GM23338 (cell line): ENCODE measurements around the gene MFSD6L. TPM values are rescaled to one million over a fixed set of nuclear protein-coding genes. Genes with fewer than 3 reads are reported as not detected.

ENCODE experiments used
- ATAC-seq: fragments of 200-7000 bp; cut with Tn5 transposase; 3 replicates; pipeline ENCODE4 v1.9.1; 2020
- DNase-seq: peaks from one replicate; pipeline ENCODE4 v3.0.0-alpha.2; 2015; ENCODE audit warnings: low spot score
- H2AFZ ChIP-seq: fragments of 200-600 bp; sonication (generic); 2 replicates; pipeline ENCODE4 v1.8.0; 2016; ENCODE audit warnings: antibody characterized with exemption, mild to moderate bottlenecking, moderate library complexity
- H3F3A ChIP-seq: fragments of 200-600 bp; sonication (generic); replicated peaks from 2 replicates; pipeline ENCODE4 v1.8.0; 2017; ENCODE audit warnings: antibody characterized with exemption, mixed run types, low read depth
- H3K27ac ChIP-seq: fragments of 200-600 bp; sonication (generic); 2 replicates; pipeline ENCODE4 v1.6.1; 2016; ENCODE audit warnings: low read depth
- H3K27me3 ChIP-seq: fragments of 200-600 bp; sonication (generic); 2 replicates; pipeline ENCODE4 v1.8.0; 2016; ENCODE audit warnings: mild to moderate bottlenecking, mixed run types, moderate library complexity; ENCODE audit not compliant: insufficient read depth
- H3K36me3 ChIP-seq: fragments of 200-600 bp; sonication (generic); 2 replicates; pipeline ENCODE4 v1.8.0; 2016; ENCODE audit warnings: mild to moderate bottlenecking; ENCODE audit not compliant: insufficient read depth
- H3K4me1 ChIP-seq: fragments of 200-600 bp; sonication (generic); 2 replicates; pipeline ENCODE4 v1.8.0; 2016; ENCODE audit warnings: mild to moderate bottlenecking, moderate library complexity; ENCODE audit not compliant: insufficient read depth
- H3K4me2 ChIP-seq: fragments of 200-600 bp; sonication (generic); 2 replicates; pipeline ENCODE4 v1.7.1; 2017; ENCODE audit warnings: mixed run types
- H3K4me3 ChIP-seq: fragments of 200-600 bp; sonication (generic); 2 replicates; pipeline ENCODE4 v1.6.1; 2016; ENCODE audit warnings: mixed run types
- H3K79me2 ChIP-seq: fragments of 200-600 bp; sonication (generic); replicated peaks from 2 replicates; pipeline ENCODE4 v1.8.0; 2017; ENCODE audit warnings: mild to moderate bottlenecking; ENCODE audit not compliant: insufficient read depth
- H3K9me2 ChIP-seq: fragments of 200-600 bp; sonication (generic); 2 replicates; pipeline ENCODE4 v1.8.0; 2017; ENCODE audit not compliant: insufficient read depth
- H4K20me1 ChIP-seq: fragments of 200-600 bp; sonication (generic); replicated peaks from 2 replicates; pipeline ENCODE4 v1.8.0; 2017; ENCODE audit warnings: mild to moderate bottlenecking; ENCODE audit not compliant: insufficient read depth
- H3K27ac Mint-ChIP-seq: 2 replicates; pipeline ENCODE4 v1.8.0; 2020; ENCODE audit warnings: inconsistent platforms, mild to moderate bottlenecking, moderate library complexity, mixed read lengths
- H3K27me3 Mint-ChIP-seq: 3 replicates; pipeline ENCODE4 v1.8.0; 2022; ENCODE audit warnings: low read depth, mild to moderate bottlenecking, moderate library complexity, mixed read lengths, inconsistent platforms; ENCODE audit not compliant: insufficient read depth, poor library complexity
- H3K36me3 Mint-ChIP-seq: 3 replicates; pipeline ENCODE4 v1.8.0; 2021; ENCODE audit warnings: low read depth, mild to moderate bottlenecking, inconsistent platforms, moderate library complexity, mixed read lengths
- H3K4me1 Mint-ChIP-seq: 3 replicates; pipeline ENCODE4 v1.8.0; 2020; ENCODE audit warnings: mild to moderate bottlenecking, inconsistent platforms, mixed read lengths
- H3K4me3 Mint-ChIP-seq: 3 replicates; pipeline ENCODE4 v1.8.0; 2021; ENCODE audit warnings: moderate library complexity, mild to moderate bottlenecking, inconsistent platforms, mixed read lengths
- H3K9me3 Mint-ChIP-seq: 3 replicates; pipeline ENCODE4 v1.8.0; 2020; ENCODE audit warnings: moderate library complexity, mild to moderate bottlenecking, inconsistent platforms, mixed read lengths
- CREB1 ChIP-seq: fragments of 250-450 bp; sonication (Bioruptor Pico); IDR thresholded peaks from 2 replicates; pipeline ENCODE4 v1.5.0; 2020; ENCODE audit warnings: low read depth, mild to moderate bottlenecking, moderate library complexity
- CTCF ChIP-seq, 2 experiments: fragments of 200-600 bp in 1 of 2; sonication (generic) in 1 of 2; conservative IDR thresholded peaks; 2 replicates each; pipeline versions ENCODE4 v1.5.1 to v1.6.1; 2016 to 2017; ENCODE audit warnings: antibody characterized with exemption in 2 of 2, low read depth in 2 of 2, mild to moderate bottlenecking in 2 of 2, moderate library complexity in 1 of 2
- EZH2 ChIP-seq: fragments of 200-600 bp; sonication (generic); IDR thresholded peaks from one replicate; pipeline ENCODE4 v1.8.0; 2017; ENCODE audit warnings: antibody characterized with exemption, mild to moderate bottlenecking, low read depth; ENCODE audit not compliant: unreplicated experiment
- EZH2phosphoT487 ChIP-seq: fragments of 200-600 bp; sonication (generic); IDR thresholded peaks from one replicate; pipeline ENCODE4 v1.8.1; 2018; ENCODE audit warnings: antibody characterized with exemption; ENCODE audit not compliant: unreplicated experiment
- JUNB ChIP-seq: IDR thresholded peaks from one replicate; pipeline ENCODE4 v1.6.1; 2016; ENCODE audit warnings: antibody characterized with exemption; ENCODE audit not compliant: unreplicated experiment
- POLR2AphosphoS5 ChIP-seq: IDR thresholded peaks from 2 replicates; pipeline ENCODE4 v1.6.1; 2016; ENCODE audit warnings: antibody characterized with exemption, low read depth
- REST ChIP-seq: IDR thresholded peaks from one replicate; pipeline ENCODE4 v1.6.1; 2018; ENCODE audit warnings: antibody characterized with exemption; ENCODE audit not compliant: unreplicated experiment
- STAT1 ChIP-seq: IDR thresholded peaks from one replicate; pipeline ENCODE4 v1.6.1; 2016; ENCODE audit warnings: antibody characterized with exemption; ENCODE audit not compliant: unreplicated experiment
- ZNF331 ChIP-seq: fragments of 250-450 bp; sonication (Bioruptor Pico); IDR thresholded peaks from 2 replicates; pipeline ENCODE4 v1.5.0; 2020; ENCODE audit warnings: low read depth, mild to moderate bottlenecking, moderate library complexity
- ZNF462 ChIP-seq: fragments of 250-450 bp; sonication (Bioruptor Pico); IDR thresholded peaks from 2 replicates; pipeline ENCODE4 v1.5.0; 2020; ENCODE audit warnings: mild to moderate bottlenecking, moderate library complexity
- polyA plus RNA-seq: library from polyadenylated mRNA; unstranded; fragments of >200 nt; fragmentation: Nextera tagmentation; extraction: Ambion mirVana; gene quantifications from 2 replicates; pipeline ENCODE4 v1.2.1, GENCODE V29; 2016
- total RNA-seq: library from RNA; depleted of rRNA; stranded (reverse); fragments of >200 nt; shearing (Covaris generic); gene quantifications from 2 replicates; pipeline ENCODE4 v1.2.3, GENCODE V29; 2014

The MFSD6L gene
- total and polyA plus RNA-seq, 2 experiments from 2014 or later = 0.52 to 2.8 TPM

- H3K4me2 ChIP-seq = no peak overlapping the region
- Mint-ChIP-seq H3K27me3 (no peaks in the 10 kb centered on the region), H3K4me3 (no peak overlapping the region), H3K36me3 (peaks cover 11% of the 10 kb centered on the region; the same call in 2 of the 3 replicates), H3K4me1 (peaks cover 17% of the 10 kb centered on the region), H3K9me3 (peaks cover 17% of the 10 kb centered on the region), H3K27ac (no peak overlapping the region)
- H4K20me1 ChIP-seq = no peaks in the 10 kb centered on the region
- H3F3A ChIP-seq = no peaks in the 10 kb centered on the region
- TF ChIP-seq CTCF (conservative IDR thresholded peaks at IDR 0.05; ENCODE audit: low read depth in 2 of 2) = peak; percentile 6 to 58; a peak in 2 of 4 replicates
- TF ChIP-seq POLR2AphosphoS5 = no peak
- H3K9me2 ChIP-seq = no peaks in the 10 kb centered on the region
- no peak overlapping the region for H3K4me3 ChIP-seq
- H3K27ac ChIP-seq = no peak overlapping the region
- H3K79me2 ChIP-seq = no peaks in the 10 kb centered on the region
- H3K36me3 ChIP-seq = no peaks in the 10 kb centered on the region
- H3K27me3 ChIP-seq = no peaks in the 10 kb centered on the region
- H3K4me1 ChIP-seq = peaks cover 11% of the 10 kb centered on the region; the same call in 1 of the 2 replicates
- no peak overlapping the region for H2AFZ ChIP-seq
- no peak for DNase-seq
- ATAC-seq = no peak
Measured at GRCh38 chr17:8791248-8791909, 7.8 kb downstream of the MFSD6L start.

- H3K4me3 ChIP-seq = no peak overlapping the region
- no peaks in the 10 kb centered on the region for H3K27me3 Mint-ChIP-seq
- TF ChIP-seq EZH2 = no peak
- TF ChIP-seq ZNF331 (CRISPR knock-in tag) = no peak
- no peak for TF ChIP-seq STAT1
- TF ChIP-seq JUNB = no peak
- TF ChIP-seq CREB1 (CRISPR knock-in tag) = no peak
- TF ChIP-seq REST = no peak
- no peak for TF ChIP-seq ZNF462 (CRISPR knock-in tag)
- TF ChIP-seq EZH2phosphoT487 = no peak
Measured at GRCh38 chr17:8789743-8790142, 9.4 kb downstream of the MFSD6L start.

More at GRCh38 chr17:8789743-8790142, 9.4 kb downstream of the MFSD6L start:
- Histone ChIP-seq H3K79me2 (no peaks in the 10 kb centered on the region), H4K20me1 (no peaks in the 10 kb centered on the region), H2AFZ (peak overlapping the region; percentile 32; the same call in 1 of the 2 replicates), H3F3A (no peaks in the 10 kb centered on the region), H3K27ac (no peak overlapping the region), H3K9me2 (no peaks in the 10 kb centered on the region), H3K4me2 (0 out of 2 replicates have a peak overlapping the region, but pooled peaks have one; percentile 2), H3K27me3 (no peaks in the 10 kb centered on the region), H3K4me1 (peaks cover 9% of the 10 kb centered on the region; the same call in 1 of the 2 replicates), H3K36me3 (no peaks in the 10 kb centered on the region)
- H3K4me3 Mint-ChIP-seq = no peak overlapping the region
- peak; percentile 55 for ATAC-seq
- no peak for DNase-seq
- peaks cover 18% of the 10 kb centered on the region for H3K4me1 Mint-ChIP-seq
- peak overlapping the region; percentile 22; the same call in 1 of the 2 replicates for H3K27ac Mint-ChIP-seq
- peaks cover 11% of the 10 kb centered on the region; the same call in 2 of the 3 replicates for H3K36me3 Mint-ChIP-seq
- H3K9me3 Mint-ChIP-seq = peaks cover 17% of the 10 kb centered on the region
